HFF-Myc (cell line): ENCODE data around the gene HS3ST4.
"Not testable (repeated sequence)": the region's sequence is repeated elsewhere in the genome, so short reads cannot be mapped to it uniquely, and the experiment has no call there.

Source experiments
- DNase-seq: peaks from one replicate; pipeline ENCODE4 v3.0.0-alpha.2; 2011; ENCODE audit warnings: low read depth; ENCODE audit errors: extremely low read depth
- H3K4me3 ChIP-seq: replicated peaks from 2 replicates; pipeline ENCODE4 v1.5.1; 2011; ENCODE audit warnings: low read depth, mild to moderate bottlenecking, control low read depth, low read length
- TF ChIP-seq, protein P1 (sequence below): IDR thresholded peaks from 2 replicates; pipeline ENCODE4 v1.5.1; 2012; ENCODE audit warnings: mild to moderate bottlenecking, low read depth, low read length, control low read depth; ENCODE audit errors: missing control alignments

HS3ST4 gene

DNA sequence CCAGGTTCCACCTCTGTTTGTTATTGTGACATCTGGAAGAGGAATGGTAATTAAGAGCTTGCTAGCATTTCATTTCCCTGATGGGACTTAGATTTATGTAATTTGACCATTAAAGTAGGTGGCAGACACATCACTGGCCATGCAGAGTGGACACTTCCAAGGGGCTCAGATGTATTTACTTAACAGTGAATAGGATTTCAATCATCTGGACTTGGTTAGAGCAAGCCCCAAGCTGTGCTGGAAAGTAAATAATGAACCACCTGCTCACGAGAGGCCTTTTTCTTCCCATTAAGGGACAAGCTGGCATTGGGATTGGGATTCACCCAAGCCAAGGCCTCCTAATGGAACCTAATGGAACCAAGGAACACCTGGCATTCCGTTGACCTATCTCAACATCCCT is 395.3 kb downstream of the HS3ST4 start:
- TF ChIP-seq, protein P1, sequence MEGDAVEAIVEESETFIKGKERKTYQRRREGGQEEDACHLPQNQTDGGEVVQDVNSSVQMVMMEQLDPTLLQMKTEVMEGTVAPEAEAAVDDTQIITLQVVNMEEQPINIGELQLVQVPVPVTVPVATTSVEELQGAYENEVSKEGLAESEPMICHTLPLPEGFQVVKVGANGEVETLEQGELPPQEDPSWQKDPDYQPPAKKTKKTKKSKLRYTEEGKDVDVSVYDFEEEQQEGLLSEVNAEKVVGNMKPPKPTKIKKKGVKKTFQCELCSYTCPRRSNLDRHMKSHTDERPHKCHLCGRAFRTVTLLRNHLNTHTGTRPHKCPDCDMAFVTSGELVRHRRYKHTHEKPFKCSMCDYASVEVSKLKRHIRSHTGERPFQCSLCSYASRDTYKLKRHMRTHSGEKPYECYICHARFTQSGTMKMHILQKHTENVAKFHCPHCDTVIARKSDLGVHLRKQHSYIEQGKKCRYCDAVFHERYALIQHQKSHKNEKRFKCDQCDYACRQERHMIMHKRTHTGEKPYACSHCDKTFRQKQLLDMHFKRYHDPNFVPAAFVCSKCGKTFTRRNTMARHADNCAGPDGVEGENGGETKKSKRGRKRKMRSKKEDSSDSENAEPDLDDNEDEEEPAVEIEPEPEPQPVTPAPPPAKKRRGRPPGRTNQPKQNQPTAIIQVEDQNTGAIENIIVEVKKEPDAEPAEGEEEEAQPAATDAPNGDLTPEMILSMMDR = no peak
- no peak overlapping the region for H3K4me3 ChIP-seq
- no peak for DNase-seq

DNA sequence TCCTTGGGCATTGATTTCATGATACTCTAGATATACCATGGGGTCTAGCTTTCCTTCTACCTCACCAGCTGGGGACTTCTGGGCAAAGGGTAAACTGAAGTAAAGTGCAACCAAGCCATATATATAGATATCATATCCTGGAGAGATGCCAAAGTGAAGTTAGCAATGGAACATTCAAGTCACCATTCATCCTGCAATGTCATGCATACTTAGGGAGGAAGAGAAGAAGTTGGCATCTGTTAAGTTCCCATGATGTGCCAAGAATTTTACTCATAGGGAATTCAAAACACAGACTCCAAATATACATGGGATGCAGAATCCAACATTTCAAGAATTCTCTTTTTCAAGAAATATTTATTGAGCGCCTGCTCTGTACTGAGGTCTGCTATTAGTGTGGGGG is 399.8 kb downstream of the HS3ST4 start:
- no peak for DNase-seq
- H3K4me3 ChIP-seq = no peak overlapping the region
- TF ChIP-seq, protein P1 = no peak

DNA sequence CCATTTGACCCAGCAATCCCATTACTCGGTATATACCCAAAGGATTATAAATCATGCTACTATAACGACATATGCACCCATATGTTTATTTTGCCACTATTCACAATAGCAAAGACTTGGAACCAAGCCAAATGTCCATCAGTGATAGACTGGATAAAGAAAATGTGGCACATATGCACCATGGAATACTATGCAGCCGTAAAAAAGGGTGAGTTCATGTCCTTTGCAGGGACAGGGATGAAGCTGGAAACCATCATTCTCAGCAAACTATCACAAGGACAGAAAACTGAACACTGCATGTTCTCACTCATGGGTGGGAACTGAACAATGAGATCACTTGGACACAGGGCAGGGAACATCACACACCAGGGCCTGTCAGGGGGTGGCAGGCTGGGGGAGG is 406.4 kb downstream of the HS3ST4 start:
- DNase-seq, H3K4me3 ChIP-seq: not testable (repeated sequence)

DNA sequence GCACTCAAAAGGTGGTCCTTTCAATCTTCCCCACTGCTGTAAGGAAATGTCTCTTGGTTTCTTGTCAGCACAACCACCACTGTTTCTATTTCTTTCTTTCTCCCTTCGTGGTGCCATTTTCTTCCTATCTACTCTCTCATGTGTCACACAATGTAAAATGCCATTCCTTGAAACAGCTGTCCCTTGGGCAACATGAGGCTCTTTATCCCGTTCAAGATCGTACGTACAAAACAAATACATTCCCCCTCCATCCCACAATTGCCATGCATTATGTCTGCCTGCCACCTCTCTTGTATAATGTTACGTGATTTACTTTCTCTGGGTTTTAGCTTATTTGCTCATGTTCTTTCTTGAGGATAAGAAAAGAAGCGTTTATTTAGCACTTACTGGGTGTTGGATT is 410.6 kb downstream of the HS3ST4 start:
- TF ChIP-seq, protein P1 = no peak
- DNase-seq = no peak
- H3K4me3 ChIP-seq = no peak overlapping the region

DNA sequence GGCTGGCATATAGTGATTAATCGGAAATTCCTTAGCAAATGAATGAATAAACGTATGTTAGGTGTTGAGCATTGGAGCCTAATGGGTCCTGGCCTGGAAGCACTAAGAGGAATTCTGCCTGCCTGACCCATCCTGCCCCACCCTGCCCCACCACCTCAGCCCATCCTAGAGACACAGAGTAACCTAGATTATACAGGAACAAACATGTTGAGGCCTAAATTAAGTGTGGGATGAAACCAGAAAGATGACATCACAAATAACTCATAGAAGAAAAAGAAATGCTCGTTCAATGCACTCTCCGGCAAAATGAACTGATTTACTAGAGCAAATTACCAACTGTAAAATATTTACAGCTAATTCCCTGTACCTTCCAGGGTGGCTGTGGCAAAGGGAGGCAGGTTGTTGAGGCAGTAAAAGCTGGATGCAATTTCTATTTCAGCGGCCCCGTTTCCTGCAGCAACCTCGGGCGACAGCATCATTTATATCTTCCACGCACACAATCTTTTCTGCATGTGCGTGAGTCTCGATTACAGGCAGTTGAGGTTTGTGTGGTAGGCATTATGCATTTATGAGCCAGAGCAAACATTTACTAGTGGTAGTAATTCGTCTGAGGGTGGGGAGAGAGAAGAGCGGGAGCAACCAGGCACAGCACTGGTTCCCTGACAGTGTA is 417.2 kb downstream of the HS3ST4 start:
- TF ChIP-seq, protein P1 = no peak
- DNase-seq = no peak
- H3K4me3 ChIP-seq = no peak overlapping the region

DNA sequence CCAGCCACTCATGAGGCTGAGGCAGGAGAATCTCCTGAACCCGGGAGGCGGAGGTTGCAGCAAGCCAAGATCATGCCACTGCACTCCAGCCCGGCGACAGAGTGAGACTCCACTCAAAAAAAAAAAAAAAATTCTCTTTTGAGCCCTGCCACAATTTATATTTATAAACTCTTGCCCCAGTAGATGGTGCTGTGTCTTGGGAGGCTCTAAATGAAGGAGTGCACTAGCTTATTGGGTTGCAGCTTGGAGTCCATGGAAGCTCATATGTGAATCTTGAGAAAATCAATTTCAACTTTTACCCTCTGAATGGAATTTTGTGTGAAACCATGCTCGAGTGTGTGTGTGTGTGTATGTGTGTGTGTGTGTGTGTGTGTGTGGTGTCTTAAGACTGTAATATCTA is 420.1 kb downstream of the HS3ST4 start:
- no peak for DNase-seq
- TF ChIP-seq, protein P1 = no peak
- no peak overlapping the region for H3K4me3 ChIP-seq

DNA sequence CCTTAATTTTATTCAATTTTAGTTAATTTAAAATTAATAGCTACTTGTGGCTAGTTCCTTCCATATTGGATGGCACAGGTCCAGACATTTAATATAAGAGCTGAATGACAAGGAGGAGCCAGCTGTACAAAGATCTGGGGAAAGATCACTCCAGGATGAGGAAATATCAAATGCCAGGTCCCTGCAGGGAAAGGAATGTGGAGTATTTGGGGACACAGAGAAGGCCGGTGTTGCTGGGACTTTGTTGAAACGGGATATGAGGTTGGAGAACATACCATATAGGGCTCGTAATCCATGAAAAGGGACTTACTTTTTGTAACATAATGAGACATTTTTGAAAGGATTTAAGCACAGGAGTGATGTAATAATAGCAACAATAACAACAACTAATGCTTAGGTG is 426.8 kb downstream of the HS3ST4 start:
- TF ChIP-seq, protein P1 = no peak
- H3K4me3 ChIP-seq = no peak overlapping the region
- DNase-seq = no peak
